ENCODE results near the gene TMEM232. TPM values are rescaled to one million over a fixed set of nuclear protein-coding genes. Genes with fewer than 3 reads are reported as not detected.

TMEM232 gene
- total and polyA plus RNA-seq, 8 donors: 1.2 to 8.8 (median 5.2) TPM; not detected in 3

DNA sequence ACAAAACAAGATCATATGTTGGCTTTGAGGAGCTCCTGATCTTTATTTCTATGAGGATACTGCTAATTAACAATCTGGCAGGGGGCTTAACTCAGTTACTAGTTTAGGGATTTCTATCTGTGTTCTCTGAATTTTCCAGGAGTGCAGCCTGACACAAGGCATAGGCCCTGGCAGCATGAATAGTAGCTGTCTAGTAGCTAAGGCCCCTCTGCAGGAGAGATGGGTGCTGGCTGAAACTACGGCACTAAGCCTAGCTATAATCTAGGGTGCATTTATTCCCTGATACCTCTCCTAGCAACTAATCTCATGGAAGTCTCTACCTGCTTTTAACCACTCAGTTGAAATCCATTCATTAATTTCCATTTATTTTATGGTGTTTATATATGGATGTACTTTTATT, 268.2 kb downstream of the TMEM232 start:
- Histone ChIP-seq H3K36me3 (no peaks in the 10 kb centered on the region), H3K27me3 (no peaks in the 10 kb centered on the region), H3K4me3 (no peak overlapping the region), H3K4me1 (no peaks in the 10 kb centered on the region), H3K9me3 (peaks cover 0 to 3% (median 0%) of the 10 kb centered on the region in 4 donors), H3K27ac (no peak overlapping the region)
- 79 to 92% (median 89%) methylated on average over 1 of the region's 1 CpG for WGBS, 5 donors
- intact Hi-C loops (cut with DNase I; ENCODE audit: low total_unique reads): no loop called here
- no peak for DNase-seq
- TF ChIP-seq, protein P1, sequence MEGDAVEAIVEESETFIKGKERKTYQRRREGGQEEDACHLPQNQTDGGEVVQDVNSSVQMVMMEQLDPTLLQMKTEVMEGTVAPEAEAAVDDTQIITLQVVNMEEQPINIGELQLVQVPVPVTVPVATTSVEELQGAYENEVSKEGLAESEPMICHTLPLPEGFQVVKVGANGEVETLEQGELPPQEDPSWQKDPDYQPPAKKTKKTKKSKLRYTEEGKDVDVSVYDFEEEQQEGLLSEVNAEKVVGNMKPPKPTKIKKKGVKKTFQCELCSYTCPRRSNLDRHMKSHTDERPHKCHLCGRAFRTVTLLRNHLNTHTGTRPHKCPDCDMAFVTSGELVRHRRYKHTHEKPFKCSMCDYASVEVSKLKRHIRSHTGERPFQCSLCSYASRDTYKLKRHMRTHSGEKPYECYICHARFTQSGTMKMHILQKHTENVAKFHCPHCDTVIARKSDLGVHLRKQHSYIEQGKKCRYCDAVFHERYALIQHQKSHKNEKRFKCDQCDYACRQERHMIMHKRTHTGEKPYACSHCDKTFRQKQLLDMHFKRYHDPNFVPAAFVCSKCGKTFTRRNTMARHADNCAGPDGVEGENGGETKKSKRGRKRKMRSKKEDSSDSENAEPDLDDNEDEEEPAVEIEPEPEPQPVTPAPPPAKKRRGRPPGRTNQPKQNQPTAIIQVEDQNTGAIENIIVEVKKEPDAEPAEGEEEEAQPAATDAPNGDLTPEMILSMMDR (IDR thresholded peaks at IDR 0.05): no peak
- no peak for TF ChIP-seq POLR2AphosphoS5 (IDR thresholded peaks at IDR 0.05)
- no peak for TF ChIP-seq EP300 (IDR thresholded peaks at IDR 0.05)

DNA sequence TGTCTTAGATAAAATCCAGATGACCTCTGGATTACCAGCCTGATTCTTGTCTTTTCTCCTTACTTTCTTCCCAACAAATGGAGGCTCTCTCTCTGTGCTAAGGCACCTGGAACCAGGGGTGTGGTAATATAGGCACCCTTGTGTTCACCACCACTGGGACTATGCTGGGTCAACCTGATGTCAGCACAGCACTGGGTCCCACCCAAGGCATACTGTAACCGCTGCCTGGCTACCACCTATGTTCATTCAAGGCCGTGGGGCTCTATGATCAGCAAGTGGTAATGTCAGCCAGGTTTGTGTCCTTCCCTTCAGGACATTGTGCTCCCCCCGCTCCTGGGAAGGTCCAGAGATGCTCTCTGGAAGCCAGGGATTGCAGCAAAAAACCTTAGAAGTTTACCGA, 283.6 kb downstream of the TMEM232 start:
- H3K36me3 ChIP-seq: no peaks in the 10 kb centered on the region
- WGBS, 5 donors: 89 to 95% (median 90%) methylated on average over 4 of the region's 4 CpGs
- no peak for DNase-seq
- no peaks in the 10 kb centered on the region for H3K27me3 ChIP-seq
- H3K27ac ChIP-seq: no peak overlapping the region
- intact Hi-C loops (cut with DNase I; ENCODE audit: low total_unique reads): no loop called here
- TF ChIP-seq, protein P1 (IDR thresholded peaks at IDR 0.05): no peak
- TF ChIP-seq POLR2A (IDR thresholded peaks at IDR 0.05) (no peak), POLR2AphosphoS5 (IDR thresholded peaks at IDR 0.05) (no peak), EP300 (IDR thresholded peaks at IDR 0.05) (no peak)
- no peaks in the 10 kb centered on the region for H3K4me1 ChIP-seq
- no peak overlapping the region for H3K4me3 ChIP-seq
- H3K9me3 ChIP-seq: peaks cover 0 to 7% (median 1%) of the 10 kb centered on the region in 4 donors

DNA sequence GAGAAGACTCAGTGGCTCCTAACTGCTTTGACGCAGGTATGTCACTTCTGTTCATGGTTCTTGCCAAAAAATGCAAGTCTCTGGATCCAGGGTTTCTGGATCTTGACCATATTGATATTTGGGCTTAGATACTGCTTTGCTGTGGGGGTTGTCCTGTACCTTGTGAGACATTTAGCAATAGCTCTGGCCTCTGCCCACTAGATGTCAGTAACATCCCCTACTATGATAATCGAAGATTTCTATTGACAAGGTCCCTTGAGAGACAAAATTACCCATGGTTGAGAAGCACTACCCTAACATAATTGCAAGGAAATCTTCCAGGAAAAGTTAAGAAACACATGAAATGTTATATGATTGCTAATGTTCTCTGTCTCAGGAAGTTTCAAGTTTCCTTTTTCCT, 285.4 kb downstream of the TMEM232 start:
- TF ChIP-seq EP300 (IDR thresholded peaks at IDR 0.05): no peak
- TF ChIP-seq POLR2AphosphoS5 (IDR thresholded peaks at IDR 0.05): no peak
- TF ChIP-seq POLR2A (IDR thresholded peaks at IDR 0.05): no peak
- TF ChIP-seq, protein P1 (IDR thresholded peaks at IDR 0.05): no peak
- DNase-seq: peak in 1 of 2 donors; percentile 14
- Histone ChIP-seq H3K4me3 (no peak overlapping the region), H3K4me1 (no peaks in the 10 kb centered on the region), H3K9me3 (peaks cover 0 to 7% (median 4%) of the 10 kb centered on the region in 4 donors), H3K27me3 (no peaks in the 10 kb centered on the region), H3K36me3 (no peaks in the 10 kb centered on the region), H3K27ac (no peak overlapping the region)
- WGBS, 5 donors: 28 to 42% (median 33%) methylated on average over 2 of the region's 2 CpGs
- intact Hi-C loops (cut with DNase I; ENCODE audit: low total_unique reads): no loop called here

DNA sequence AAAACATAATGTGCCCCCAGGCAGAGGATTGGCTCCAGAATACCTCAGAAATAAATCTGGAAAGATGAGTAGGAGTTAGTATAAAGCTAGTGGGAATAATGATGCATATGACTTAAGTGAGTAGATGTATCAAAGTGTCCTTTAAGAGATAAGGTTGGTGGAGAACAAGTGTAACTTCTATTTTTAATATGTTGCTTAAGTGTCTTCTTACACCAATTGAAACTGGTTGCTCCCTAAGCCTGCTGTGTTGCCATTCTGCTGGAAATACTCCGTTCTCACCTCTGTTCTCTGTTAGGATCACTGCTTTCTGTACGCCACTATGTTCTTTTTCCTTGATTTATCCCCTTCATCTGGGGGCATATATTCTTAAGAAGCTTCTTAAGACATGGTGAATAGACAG, 286.4 kb downstream of the TMEM232 start:
- intact Hi-C loops (cut with DNase I; ENCODE audit: low total_unique reads): no loop called here
- Histone ChIP-seq H3K9me3 (peaks cover 0 to 7% (median 4%) of the 10 kb centered on the region in 4 donors), H3K4me3 (no peak overlapping the region), H3K36me3 (no peaks in the 10 kb centered on the region), H3K27me3 (no peaks in the 10 kb centered on the region), H3K4me1 (no peaks in the 10 kb centered on the region), H3K27ac (no peak overlapping the region)
- no peak for DNase-seq
- TF ChIP-seq POLR2AphosphoS5 (IDR thresholded peaks at IDR 0.05) (no peak), POLR2A (IDR thresholded peaks at IDR 0.05) (no peak), EP300 (IDR thresholded peaks at IDR 0.05) (no peak)
- TF ChIP-seq, protein P1 (IDR thresholded peaks at IDR 0.05): no peak
- WGBS, 5 donors: 78 to 94% (median 88%) methylated on average over 2 of the region's 2 CpGs

Measured in stomach (tissue), 9 donors.